NOMO-1 (cell line): ENCODE results near the gene VSIG10.
A peak's percentile ranks its signal among the peaks of the same experiment; 100 is the strongest.

ENCODE experiments used
- DNase-seq, 2 experiments: peaks; one replicate each; lab custom pipeline; 2025; ENCODE audit not compliant: unreplicated experiment in 2 of 2; lab: John Stamatoyannopoulos, UW

The VSIG10 gene

GRCh38 chr12:118061011-118061872, 42.6 kb downstream of the VSIG10 start, which contains the start of gene WSB2:
TSS of gene WSB2 (minus strand) at chr12:118061179. CDS start at chr12:118061048, 131 bp downstream.
- peak in 1 of 2 experiments; percentile 10 for DNase-seq

- DNase-seq: no peak
Observed at GRCh38 chr12:118060301-118061010, 43.4 kb downstream of the VSIG10 start.

GRCh38 chr12:118059341-118060191, 44.2 kb downstream of the VSIG10 start:
- no peak for DNase-seq

GRCh38 chr12:118058881-118059280, 44.9 kb downstream of the VSIG10 start:
- DNase-seq: no peak

GRCh38 chr12:118058227-118058626, 45.6 kb downstream of the VSIG10 start:
- no peak for DNase-seq

GRCh38 chr12:118055865-118056773, 47.7 kb downstream of the VSIG10 start:
- DNase-seq: no peak

GRCh38 chr12:118055144-118055557, 48.7 kb downstream of the VSIG10 start:
- DNase-seq: peak; percentile 60 to 65

GRCh38 chr12:118053071-118053985, 50.5 kb downstream of the VSIG10 start:
- DNase-seq: no peak

- DNase-seq: no peak
Observed at GRCh38 chr12:118052324-118053070, 51.3 kb downstream of the VSIG10 start.

- DNase-seq: no peak
Observed at GRCh38 chr12:118050972-118051910, 52.6 kb downstream of the VSIG10 start.

- DNase-seq: no peak
Observed at GRCh38 chr12:118046430-118046829, 57.4 kb downstream of the VSIG10 start.

- DNase-seq: no peak
Observed at GRCh38 chr12:118044577-118044976, 59.2 kb downstream of the VSIG10 start.

GRCh38 chr12:118044075-118044474, 59.7 kb downstream of the VSIG10 start:
- DNase-seq: no peak

- DNase-seq: no peak
Observed at GRCh38 chr12:118042091-118042490, 61.7 kb downstream of the VSIG10 start.

- no peak for DNase-seq
Observed at GRCh38 chr12:118038137-118038536, 65.7 kb downstream of the VSIG10 start.

GRCh38 chr12:118036672-118037411, 67.0 kb downstream of the VSIG10 start:
- DNase-seq: no peak
